ENCODE data around the gene GALNT9.

Gene GALNT9

DNA sequence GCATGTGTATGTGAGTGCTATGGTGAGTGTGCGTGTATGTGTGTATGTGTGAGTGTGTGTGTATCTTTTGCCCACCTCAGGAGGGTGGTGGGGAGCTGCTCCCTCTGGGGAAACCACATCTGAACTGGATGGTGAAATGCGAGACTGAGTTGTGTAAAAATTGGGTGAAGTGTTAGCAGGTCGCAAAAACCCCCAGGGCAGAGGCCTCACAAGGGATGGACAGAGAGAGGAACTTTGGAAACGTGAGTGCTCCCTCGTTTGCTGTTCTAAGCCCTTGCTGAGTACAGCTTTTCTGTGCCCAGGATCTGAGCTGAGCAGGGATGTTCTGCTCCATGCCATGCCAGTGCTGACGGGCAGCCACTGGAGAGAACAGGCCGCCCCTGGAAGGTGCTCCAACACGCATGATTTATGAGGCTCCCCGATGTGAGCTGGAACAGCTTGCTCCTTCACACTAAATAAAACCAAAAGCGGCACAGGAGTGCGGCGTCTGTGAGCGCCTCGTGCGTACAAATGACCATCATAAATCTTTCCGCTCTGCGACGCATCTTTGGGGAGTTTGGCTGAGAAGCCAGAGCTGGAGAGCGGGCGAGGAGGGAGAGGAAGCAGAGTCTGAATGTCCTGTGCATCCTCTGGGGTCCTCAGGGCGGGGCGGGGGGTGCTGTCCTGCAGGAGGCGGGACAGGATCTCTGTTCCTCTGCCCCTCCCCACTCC is 14.1 kb upstream of the GALNT9 start:
- no peak for DNase-seq

DNA sequence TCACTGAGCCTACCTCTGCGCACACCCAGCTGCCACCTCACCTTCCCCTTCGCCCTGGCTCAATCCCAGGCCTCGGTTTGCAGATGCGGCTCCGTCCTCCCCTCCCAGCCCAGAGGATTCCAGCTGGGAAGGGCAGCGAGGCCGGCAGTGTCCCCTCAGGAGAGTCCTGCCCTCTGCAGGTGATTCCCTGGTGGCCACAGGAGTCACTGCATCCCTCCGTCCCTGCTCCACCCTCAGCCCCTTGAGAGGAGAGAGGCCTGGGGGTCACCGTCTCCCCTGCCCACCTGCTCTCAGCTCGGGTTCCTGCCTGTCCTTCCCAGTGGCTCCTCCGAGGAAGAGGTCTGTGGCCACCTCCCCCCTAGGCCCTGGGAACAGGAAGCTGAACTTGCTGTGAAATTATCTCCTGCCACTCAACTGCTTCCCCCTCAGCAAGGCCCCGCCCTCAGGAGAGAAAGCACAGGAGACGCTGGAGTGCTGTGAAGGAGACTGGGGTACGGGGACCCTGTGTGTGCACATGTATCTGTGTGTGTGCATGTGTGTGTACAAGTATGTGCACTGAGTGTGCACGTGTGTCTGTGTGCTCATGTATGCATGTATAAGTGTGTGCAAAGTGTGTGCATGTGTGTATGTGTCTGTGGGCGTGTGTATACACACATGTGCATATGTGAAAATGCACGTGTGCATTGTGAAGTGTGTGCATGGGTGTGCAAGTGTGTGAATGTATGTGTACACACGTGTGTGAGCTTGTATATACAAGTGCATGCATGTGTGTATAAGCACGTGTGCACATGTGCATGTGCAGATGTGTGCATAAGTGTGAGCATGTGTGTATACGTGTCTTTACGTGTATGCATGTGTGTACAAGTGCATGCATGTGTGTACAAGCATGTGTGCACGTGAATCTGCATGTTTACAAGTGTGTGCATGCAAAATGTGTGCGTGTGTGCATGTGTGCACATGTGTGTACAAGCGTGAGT is 13.2 kb upstream of the GALNT9 start:
- DNase-seq, result peak; percentile 5

DNA sequence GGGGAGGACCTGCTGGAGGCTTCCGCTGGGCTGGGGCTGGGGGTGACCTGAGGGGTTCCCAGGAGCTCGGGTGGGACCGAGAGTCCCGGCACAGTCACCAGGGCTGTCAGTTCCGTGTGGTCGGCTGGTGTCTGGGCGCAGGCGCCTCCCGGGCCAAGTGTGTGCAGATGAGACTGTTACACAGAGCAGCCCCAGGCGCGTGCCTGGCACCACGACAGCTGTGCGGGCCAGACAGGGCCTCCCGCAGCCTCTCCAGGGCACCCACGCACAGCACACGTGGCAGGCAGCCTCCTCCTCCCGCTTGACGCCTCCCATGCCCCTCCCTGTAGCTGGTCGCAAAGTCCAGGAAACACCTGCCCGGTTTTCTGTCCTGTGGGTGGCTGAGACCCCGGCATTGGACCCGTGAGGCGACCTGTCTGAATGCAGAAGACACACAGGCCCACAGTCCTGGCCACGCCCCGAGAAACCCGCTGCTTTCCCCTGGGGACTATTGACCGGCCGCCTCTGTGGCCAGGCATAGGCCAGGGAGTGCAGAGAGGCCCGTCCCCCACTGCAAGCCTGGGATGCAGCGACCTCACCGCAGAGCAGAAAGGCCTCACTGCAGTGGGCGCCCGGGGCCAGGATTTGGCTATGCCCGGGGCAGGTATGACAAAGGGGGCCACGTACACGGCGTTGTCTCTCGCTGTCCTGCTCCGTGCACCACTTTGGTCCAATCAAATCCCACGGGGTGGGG is 12.1 kb upstream of the GALNT9 start:
- no peak for DNase-seq

DNA sequence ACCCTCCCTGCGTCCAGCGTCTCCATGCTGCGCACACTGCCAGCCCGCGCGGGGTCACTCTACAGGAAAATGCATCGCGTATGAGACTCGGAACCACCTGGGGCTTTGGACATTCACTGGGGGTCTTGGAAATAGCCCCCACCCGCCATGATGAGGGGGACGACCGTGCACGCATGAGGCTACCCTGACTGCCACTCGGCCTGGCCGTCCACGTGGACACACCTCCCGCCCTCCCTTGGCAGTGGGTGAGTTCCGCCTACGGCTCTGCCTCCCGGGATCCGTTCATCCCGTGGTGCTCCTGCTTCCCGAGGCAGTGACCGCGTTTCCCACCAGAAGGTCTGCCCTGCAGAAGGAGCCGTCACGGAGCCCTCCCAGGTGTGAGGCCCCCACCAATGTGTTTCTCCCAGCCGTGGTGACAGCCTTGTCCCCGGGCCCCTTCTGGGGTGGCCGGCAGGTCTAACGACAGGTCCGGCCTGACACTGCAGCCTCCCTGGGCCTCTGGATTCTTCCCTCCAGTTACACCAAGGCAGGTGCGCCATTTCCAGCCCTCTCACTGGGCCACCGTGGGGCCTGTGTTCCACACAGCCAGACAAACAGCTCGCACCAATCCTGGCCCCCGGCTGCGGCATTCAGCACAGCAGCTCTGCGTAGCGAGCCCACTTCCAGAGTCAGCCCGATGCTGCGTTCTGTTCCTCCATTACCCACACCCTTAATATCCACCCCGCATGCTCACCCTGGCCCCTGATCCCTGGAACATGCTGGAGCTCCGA is 11.1 kb upstream of the GALNT9 start:
- no peak for DNase-seq

DNA sequence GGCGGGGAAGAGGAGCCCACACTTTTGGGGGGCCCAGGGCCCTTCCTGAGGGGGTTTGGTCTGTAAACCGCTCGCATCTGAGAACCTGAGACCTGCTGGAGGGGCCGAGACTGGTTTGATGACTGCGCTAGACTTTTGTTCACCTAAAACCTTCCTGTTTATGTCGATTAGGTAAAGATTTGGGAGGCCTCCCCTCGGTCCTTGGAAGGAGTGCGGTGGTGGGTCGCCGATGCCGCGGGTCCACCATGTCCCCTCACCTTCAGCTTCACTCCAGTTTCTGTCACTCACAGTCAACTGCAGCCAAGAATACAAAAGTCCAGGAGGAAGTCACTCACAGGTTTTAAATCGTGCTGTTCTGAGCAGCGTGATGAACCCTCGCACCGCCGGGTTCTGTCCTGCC is 10.5 kb upstream of the GALNT9 start:
- DNase-seq, result no peak

DNA sequence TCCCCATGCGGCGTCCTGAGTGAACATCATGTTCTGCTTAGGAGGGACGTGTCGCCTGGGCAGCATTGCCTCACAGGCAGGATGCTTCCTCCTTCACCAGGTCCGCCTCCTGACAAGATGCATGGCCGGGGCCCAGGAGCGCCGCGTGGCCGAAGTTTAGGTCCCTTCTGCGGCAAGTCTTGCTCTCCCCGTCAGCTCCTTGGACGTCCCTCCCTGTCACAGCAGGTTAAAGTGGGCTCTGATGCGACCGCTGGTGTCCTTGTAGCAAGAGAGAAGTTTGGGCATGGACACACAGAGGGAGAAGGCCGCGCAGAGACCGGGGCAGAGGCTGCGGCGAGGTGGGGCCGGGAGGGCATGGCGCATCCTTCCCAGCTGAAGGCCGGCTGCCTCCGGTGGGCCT is 9.4 kb upstream of the GALNT9 start:
- DNase-seq, result no peak

DNA sequence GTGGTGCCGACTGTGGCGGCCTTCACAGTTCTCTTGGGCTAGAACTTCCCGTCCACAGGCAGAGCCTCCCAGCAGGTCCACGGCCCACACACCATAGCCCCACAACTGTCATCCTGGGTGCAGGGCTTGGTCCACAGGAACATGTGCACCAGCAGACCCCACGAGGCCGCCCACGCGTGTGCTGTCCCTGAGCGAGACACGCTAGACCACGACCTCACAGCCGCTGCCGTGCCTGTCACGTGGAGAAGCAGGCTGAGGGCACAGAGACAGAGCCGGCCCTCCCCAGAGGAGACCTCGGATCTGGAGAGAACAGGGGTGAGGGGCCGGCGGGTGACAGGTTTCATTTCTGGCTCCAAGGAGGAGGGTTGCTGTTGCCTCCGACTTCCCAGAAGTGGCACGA is 8.9 kb upstream of the GALNT9 start:
- no peak for DNase-seq

DNA sequence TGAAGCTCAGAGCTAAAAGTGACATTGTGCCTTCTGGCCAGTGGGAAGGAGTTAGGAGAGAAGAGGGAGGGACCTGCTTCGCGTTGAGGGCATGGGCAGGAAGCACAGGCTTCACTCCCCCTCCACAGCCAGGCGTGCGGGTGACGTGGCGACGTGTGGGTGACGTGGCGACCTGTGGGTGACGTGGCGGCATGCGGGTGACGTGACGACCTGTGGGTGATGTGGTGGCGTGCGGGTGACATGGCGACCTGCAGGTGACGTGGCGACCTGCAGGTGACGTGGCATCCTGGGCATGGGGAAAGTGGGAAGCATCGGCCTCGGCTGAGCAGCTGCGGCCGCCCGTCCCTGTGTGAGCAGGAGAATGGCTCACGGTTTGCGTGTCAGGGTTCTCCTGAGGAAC is 8.2 kb upstream of the GALNT9 start:
- DNase-seq, result no peak

DNA sequence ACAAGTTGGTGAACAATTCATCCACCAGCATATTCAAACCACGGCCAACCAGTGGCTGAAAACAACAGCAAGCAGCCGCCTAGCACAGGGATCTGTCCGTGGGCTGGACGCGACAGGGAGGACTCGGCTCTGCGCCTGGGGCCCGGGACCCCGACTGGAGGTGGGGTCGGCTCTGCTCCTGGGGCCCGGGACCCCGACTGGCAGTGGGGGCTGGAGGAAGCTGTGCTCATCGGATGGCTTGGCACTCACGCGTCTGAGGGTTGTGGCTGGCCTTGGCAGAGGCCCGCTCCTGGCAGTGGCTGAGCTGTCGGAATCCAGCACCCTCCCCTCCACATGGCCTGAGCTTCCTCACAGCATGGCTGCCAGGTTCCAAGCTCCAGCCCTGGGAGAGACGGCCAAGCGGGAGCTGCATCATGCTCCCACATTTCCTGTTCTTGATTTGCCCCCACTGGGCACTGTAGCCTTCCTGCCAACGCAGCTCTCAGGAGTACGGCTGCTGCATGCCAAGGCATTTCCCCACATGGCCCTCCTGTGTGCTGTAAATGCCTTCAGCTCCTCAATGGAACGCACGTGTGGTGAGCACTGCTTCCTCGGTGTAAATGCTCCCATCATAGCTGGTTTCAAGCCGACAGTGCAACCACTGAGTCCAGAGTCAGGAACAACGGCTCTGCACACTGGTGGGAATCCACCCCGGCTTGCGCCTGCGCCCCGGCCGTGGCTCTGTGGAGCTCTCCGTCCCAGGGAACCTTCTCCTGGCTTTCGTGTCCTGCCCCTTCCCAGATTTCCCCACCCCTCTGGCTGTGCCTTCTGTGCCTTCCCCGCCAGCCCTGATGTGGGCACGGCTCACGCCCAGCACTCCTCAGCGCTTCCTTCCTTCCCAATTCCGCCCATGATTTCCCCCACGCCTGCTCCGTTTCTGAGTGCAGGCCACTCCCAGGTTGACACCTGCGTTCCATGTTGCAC is 7.3 kb upstream of the GALNT9 start:
- DNase-seq, result no peak

DNA sequence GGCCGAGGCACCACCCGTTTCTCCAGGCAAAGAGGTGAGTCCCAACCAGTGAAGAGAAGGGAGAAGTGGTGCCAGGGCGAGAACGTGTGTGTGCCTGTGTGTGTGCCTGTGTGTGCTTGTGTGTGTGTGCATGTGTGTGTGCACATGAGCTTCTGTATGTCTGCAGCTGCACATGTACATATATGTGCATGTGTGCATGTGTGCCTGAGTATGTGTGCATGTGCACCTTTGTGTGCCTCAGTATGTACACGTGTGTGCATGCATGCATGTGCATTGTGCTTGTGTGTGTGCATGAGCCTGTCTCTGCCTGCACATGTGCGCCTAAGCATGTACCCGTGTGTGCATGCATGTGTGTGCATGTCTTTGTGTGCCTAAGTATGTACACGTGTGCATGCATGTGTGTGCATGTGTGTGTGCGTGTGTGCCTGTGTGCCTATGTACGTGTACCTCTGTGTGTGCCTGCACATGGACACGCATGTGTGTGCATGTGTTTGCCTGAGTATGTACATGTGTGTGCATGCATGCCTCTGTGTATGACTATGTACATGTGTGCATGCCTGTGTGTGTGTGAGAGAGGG is 5.9 kb upstream of the GALNT9 start:
- no peak for DNase-seq

DNA sequence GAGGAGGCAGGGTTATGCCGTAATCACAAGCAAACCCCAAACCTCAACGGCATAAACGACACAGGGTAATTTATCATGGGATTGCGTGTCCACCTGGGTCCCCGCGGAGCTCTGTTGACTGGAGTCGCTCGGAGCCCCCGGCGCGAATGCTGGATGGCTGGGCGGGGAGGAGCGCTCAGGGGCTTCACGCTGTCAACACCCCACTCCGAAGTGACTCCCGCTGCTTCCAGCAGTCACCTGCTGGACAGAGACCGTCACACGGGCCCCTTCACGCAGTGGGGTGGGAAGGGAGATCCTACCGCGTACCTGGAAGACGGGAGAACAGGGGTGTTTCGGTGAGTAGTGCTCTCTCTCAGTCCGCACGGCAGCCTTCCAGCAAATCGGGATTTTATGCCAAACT is 4.4 kb upstream of the GALNT9 start:
- no peak for DNase-seq

DNA sequence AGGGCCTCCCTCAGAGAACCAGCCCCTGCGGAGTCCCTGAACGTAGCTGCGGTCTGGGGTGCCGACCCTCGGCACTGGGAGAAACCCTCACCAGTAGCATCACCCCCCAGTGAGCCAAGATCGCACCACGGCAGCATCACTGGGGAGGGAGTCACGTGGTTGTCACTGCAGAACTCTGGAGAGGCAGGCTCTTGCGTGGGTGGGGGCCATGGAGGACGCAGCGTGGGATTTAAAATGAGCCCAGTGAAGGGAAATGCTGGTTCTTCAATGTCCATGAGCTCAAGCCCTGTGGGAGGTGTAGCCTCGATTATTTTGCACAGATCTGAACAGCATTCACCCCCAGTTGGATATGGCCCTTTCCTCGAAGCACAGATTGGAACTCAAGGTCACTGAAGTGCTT is 3.9 kb upstream of the GALNT9 start:
- no peak for DNase-seq

DNA sequence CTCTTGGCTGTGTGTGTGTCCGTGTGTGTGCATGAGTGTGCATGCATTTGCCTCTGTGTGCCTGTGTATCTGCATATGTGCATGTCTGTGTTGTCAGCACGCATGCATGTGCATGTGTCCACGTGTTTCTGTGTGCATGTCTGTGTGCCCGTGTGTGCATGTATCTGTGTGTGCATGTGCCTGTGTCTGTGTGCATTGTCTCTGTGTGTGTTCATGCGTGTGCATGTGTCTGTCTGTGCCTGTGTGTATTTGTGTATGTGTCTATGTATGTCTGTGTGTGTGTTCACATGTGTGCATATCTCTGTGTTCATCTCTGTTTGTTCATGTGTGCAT is 1.1 kb upstream of the GALNT9 start:
- DNase-seq, result no peak

DNA sequence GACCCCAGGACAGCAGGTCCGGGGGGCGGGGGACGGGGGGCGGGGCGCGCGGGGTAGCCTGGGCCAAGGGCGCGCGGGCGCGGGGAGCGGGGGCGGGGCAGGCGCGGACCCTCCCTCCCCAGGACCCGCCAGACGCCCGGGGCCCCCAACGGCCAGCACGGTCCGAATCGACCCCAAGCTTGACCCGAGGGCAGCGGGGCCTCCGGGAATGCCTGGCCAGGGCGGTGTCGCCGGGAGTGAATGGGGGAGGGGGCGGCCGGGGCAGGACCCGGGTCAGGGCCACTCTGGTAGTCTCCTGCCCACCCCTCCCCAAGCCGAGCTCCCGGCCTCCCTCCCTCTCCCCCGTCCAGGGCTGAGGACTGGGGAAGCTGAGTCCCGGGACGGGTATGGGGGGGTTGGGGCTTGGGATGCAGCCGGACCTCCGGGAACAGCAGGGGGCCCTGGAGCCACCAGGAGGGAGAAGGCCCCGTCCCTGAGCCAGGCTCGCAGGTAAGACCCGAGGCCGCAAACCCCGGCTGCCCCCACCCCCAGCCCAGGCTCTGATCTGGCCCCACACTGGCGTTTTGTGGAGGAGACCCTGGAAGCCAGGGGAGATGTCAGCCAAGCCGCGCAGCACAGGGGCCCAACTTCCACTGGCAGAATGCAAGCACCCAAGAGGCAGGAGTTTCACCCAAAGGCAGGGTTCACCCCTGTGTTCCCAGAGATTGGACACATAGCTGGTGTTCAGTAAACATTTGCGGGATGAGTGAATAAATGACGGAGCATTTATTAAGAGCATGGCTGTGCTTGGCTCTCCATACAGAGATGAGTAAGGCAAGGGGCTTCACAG is 545 bp upstream of the GALNT9 start:
- no peak for DNase-seq

DNA sequence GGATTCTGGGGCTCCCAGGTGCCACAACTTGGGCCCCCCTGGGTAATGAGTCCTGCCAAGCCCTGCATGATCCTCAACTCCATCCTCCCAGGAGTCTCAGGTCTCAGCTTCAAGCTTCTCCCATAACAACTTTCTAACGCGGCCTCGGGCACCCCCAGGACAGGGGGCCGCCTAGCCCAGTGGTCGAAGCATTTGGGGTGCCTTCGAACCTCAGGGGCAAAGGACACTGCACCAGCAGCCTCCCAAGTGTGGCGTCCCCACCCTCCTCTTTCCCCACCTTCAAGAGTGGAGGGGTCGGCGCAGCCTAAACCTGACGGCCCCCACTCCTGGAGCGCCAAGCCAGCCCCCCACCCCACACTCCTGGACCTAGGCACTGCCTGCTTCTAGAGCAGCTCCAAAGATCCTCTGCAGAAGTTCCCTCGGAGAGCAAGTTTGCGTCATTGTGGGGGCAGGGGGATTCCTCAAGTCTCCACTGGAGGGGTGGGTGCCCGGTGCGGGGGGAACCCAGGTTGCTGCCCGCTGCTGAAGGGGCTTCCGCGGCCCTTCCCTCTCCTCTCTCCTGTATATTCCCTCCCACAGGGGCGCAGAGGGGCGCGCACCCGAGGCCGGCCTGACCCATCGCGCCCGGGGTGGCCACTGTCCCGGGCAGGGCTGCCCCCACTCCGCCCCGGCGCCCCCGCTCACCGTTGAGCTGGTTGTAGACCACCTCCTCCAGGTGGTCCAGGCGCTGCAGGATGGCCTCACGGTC is 933 bp downstream of the GALNT9 start:
- DNase-seq, result no peak

DNA sequence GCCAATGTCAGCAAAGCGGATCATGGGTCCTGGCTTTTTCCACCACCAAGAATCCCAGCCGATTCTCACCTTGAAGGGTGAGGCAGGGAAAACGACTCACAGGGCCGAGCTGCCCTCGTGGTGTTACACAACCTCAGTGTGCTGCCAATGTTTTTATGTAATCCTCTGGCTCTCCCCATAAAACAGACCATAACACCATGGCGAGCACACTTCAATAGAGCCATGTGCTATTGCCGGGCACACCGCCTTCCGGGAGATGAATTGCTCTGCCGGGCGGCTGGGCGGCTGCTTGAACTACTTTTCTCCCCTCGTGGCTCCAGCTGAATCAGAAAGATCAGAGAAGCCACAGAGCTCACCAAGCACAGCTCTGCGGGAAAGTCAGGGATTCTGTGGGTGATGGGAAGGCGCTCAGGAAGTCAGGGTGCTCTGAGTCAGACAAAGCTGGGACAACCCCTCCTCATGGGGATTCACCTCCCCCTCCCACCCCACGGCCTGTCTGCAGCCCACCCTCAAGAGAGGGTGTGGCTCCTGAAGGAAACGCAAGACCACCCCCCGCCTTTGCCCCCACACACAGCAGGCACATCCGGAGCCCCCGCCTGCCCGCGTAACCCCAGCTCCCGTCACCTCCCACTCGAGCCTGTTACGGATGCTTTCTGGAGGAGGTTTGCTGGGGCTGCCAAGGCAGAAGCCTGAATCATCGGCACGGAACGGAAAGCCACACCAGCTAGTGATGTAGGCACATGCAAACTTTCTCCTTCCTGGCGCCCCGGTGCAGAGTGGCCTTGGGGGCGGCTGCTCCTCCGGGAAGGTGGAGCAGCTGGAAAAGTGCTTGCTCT is 1.8 kb downstream of the GALNT9 start:
- DNase-seq, result peak; percentile 82

DNA sequence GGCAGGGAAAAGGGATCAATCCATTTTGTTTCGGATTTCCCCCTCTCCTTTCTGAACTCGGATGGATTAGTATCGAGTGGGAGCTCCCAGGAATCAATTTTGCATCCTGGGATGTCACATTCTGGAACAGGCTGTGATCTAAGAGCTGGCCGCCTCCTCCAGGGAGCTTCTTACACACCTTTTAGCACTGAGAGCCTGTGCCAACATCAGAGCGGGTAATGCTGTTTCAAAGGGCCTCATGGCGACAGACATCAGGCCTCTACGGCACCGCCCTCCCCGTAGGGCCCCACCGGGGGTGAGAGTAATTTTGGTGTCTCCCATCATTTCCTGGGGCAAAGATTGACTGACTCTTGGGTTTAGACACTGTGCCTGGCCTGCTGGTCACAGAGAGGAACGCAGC is 2.7 kb downstream of the GALNT9 start:
- no peak for DNase-seq

DNA sequence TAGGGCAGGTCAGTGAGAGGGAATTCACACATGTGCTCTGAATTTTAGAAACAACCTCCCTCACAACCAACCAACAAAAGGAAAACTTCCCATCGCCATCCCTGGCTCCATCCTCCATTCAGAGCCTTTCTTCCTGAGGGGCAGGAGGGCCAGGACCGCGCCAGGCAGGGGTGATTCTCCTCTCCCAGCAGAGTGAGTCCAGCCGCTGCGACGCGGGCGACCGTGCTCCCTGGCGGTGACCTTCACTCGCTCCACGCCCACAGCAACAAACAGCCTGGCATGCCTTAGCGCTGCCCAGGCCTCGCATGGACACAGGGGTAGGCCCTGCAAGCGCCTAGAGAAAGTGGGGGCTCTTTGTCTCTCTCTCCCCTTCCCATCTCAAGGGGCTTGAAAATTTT is 3.7 kb downstream of the GALNT9 start:
- DNase-seq, result no peak

Measured in inflammatory macrophage treated with lipopolysaccharide for 4 hours (primary cell).